Stimulated activated CD8-positive, alpha-beta memory T cell treated with anti-CD3 and anti-CD28 coated beads, Interleukin-4, amount 100 ng/mL, for 4 hours (primary cell): ENCODE data around the gene TMEM225B.
"Not testable (repeated sequence)": the region's sequence is repeated elsewhere in the genome, so short reads cannot be mapped to it uniquely, and the experiment has no call there.

ENCODE experiments used
- DNase-seq, 2 donors: peaks; one replicate each; pipeline ENCODE4 v3.0.0-alpha.2; 2020; ENCODE audit warnings: low read depth in 2 of 2, low spot score in 1 of 2

TMEM225B gene

DNA sequence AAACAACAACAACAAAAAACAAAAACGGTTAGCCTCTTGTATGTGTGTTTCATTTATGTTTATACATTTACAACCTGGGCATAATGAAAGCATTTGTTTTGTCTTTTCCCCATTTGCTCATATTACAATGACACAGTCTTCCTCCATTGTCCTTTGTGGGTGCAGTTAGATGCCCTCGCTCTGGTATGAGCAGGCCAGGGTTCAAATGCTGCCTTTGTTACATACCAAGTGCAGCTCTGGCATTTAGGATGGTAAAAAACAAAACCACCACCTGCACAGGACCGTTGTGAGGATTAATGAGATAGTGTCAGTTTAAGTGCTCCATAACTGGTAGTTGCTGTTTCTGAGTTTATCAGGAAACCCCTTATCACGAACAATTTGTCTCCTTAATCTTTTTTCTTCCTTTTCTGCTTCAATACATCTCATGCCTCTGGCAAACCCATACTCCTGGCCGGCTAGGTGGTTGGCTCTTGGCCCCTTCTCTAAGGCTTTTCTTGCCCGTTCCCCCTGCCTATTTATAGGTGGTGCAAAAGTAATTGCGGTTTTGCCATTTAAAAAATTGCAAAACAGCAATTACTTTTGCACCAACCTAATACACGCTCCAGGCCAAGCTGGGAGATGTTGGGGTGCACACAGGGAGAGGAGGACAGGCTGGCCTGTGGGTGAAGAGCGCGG, 18.6 kb upstream of the TMEM225B start:
- DNase-seq = no peak

DNA sequence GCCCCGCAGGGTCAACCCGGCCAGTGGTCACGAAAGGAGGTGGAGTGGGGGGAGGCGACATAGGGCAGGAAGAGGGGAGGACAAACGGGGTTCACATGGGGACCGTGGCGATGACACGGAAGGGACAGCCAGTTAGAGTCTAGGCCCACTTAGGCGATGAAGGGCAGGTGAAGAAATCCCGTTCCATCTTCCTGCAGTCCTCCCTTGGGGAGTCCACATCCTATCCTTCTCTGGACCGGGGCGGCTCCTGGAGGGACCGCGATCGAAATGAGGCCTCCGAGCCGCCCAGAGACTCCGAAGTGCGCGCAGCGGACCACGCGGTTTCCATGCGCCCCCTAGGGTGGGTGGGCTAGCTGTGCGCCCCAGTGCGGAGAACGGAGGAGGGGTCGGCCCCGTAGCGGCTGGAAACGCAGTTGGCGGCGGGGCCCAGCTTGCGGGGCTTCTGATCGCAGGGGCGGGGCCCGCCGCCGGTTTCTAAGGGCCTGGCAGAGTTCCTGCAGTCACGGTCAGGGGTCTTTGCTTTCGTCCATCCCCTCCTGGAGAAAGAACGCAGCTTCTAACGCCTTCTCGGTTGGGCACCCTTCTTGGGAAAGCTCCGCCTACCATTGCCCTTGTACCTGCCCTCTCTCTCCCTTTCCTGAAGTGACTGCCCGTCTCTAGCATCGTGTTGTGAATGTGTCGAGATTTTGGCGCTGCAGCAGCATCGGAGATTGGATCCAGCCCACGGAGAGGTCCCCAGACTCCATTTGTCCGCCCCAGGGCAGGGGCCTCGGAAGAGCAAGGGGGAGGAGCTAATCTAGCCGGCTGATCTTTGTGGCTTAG, 17.9 kb upstream of the TMEM225B start:
- DNase-seq = peak; percentile 26 to 43

DNA sequence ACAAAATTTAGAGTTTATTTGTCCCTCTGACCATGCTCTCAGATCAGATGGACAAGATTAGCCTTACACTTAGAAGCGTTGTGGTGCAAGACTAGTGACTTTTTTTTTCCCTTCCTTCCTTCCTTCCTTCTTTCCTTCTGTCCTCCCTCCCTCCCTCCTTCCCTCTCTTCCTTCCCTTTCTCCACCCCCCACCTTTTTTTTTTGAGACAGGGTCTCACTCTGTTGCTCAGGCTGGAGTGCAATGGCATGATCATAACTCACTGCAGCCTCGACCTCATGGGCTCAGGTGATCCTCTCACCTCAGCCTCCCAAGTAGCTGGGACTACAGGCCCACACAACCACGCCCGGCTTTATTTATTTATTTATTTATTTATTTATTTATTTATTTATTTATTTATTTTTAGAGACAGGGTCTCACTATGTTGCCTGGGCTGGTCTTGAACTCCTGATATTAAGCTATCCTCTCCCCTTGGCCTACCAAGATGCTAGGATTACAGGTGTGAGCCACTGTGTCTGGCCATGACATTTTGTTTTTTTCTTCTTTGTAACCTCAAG, 17.2 kb upstream of the TMEM225B start:
- not testable (repeated sequence) for DNase-seq

- no peak for DNase-seq
Observed at GRCh38 chr7:99588868-99589267, 9.2 kb upstream of the TMEM225B start.

DNA sequence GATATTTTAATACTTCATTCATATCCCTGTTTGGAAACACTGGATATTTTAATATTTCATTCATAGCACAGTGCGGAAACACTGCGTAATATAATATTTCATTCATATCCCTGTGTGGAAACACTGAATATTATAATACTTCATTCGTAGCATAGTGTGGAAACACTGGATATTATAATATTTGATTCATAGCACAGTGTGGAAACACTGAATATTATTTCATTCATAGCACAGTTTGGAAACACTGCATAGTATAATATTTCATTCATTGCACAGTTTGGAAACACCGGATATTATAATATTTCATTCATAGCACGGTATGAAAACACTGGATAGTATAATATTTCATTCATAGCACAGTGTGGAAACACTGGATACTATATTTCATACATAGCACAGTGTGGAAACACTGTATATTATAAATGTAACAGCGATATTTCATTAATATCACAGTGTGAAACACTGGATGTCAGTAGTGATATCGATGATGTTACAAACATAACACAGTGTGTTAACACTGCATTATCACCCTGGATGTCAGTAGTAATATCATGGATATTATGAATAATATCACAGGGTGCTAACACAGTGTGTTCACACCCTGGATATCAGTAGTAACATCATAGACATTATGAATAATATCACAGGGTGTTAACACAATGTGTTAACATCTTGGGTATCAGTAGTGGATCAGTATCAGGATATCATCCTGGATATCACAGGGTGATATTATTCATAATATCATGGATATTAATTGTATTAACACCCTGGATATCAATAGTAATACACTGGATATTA, 2.9 kb upstream of the TMEM225B start:
- no peak for DNase-seq

DNA sequence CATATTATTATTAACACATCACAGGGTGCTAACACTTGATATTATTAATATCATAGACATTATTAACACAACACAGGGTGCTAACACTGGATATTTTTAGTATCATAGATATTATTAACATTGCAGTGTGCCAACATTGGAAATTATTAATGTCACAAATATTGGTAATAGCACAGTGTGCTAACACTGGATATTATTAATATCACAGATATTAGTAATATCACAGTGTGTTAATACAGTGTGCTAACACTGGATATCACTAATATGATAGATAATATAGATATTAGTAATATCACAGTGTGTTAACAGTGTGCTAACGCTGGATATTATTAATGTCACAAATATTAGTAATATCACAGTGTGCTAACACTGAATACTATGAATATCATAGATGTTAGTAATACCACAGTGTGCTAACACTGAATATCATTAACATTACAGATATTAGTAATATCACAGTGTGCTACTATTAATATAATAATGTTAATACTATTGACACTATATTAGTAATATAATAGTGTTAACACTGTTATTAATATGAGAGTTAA, 1.6 kb upstream of the TMEM225B start:
- no peak for DNase-seq

GRCh38 chr7:99599836-99600235, 1.8 kb downstream of the TMEM225B start:
- DNase-seq = no peak

GRCh38 chr7:99601656-99602310, 3.7 kb downstream of the TMEM225B start:
- no peak for DNase-seq

- DNase-seq = no peak
Observed at GRCh38 chr7:99605527-99605926, 7.5 kb downstream of the TMEM225B start.

- DNase-seq = no peak
Observed at GRCh38 chr7:99606531-99606930, 8.5 kb downstream of the TMEM225B start.

DNA sequence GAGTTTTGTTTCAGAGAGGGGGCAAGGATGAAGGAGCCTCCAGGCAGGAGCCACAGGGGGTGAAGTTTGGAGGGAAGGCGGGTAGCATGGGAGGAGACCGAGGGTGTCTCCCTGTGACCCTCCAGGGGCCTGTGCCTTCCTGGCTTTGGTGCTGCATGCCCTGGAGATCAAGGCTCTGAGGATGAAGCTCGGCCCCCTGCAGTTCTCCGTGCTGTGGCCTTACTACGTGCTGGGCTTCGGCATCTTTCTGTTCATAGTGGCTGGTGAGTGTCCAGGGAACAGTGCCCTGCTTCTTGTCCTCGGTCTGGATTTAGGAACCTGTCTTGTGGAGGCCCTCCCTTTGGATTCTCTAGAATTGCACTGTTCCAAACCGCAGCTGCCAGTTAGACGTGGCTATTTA, 9.5 kb downstream of the TMEM225B start:
- no peak for DNase-seq

GRCh38 chr7:99614495-99614894, 16.4 kb downstream of the TMEM225B start:
- DNase-seq = no peak

GRCh38 chr7:99615989-99616358, 17.9 kb downstream of the TMEM225B start:
- no peak for DNase-seq

DNA sequence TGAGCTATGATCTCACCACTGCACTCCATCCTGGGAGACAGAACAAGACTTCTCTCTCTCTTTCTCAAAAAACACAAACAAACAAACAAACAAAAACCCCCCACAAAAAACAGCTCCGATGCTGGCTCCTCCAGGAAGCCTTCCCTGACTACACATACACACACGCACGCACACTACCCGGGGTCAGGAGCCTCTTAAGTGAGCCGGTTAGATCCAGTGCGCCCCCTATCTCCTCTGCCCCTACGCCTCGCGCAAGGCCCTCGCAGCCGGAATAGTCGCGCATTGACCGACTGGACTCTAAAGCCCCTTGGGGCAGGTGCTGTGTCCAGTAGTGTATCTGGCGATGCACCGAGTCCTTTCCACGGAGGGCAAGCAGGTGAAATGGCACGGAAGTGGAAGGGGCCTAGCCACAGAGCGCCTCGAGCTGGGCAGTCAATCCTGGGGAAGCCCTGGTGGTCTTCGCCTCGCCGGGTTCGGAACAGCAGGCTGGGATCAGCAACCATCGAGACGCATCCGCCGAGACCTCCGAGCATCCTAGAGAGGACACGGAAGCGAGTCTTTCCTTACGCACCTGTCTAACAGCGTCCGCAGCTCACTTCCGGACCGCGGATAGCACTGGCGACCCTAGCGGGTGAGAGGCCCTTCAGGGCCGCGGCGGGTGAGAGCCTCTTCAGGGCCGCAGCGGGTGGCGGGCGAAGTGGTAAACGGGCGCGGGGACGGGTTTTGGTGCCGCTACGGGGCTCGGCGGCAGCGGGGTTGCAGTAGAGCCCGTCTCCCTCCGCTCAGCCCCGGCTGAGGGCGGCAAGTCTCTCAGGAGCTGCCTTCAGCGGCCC, 18.5 kb downstream of the TMEM225B start, which contains the start of gene ZSCAN25:
Gene ZSCAN25 (plus strand): TSS at position 588 of the 833 bp plus-strand sequence. CDS start 2,661 bp downstream, outside the sequence.
- DNase-seq = peak; percentile 63 to 73

GRCh38 chr7:99617192-99617781, 19.2 kb downstream of the TMEM225B start:
- DNase-seq = no peak

GRCh38 chr7:99618726-99619125, 20.7 kb downstream of the TMEM225B start:
- no peak for DNase-seq

- DNase-seq = no peak
Observed at GRCh38 chr7:99619571-99620130, 21.6 kb downstream of the TMEM225B start.

GRCh38 chr7:99621271-99621670, 23.2 kb downstream of the TMEM225B start:
- no peak for DNase-seq

DNA sequence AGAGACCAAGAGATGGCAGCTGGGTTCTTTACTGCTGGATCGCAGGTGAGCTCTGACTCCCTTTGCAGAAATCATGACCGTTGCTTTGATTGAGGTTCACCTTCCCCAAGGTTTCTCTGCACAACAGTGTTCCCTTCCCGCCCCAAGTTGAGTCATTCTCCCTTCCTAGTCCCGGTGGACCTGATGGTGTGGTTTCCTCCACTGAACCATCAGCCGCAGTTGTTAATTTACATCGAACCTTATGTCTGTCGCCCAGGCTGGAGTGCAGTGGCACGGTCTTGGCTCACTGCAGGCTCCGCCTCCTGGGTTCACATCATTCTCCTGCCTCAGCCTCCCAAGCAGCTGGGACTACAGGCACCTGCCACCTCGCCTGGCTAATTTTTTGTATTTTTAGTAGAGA, 24.5 kb downstream of the TMEM225B start:
- no peak for DNase-seq
